A673 (cell line): Measurements from ENCODE around the gene BTBD2. TPM values are rescaled to one million over a fixed set of nuclear protein-coding genes. Genes with fewer than 3 reads are reported as not detected.

Source experiments
- BruUV-seq: library from RNA; stranded (reverse); fragments of 400-500 nt; replicated peaks from 2 replicates; lab custom pipeline; 2021; lab: Mats Ljungman, UMichigan
- CTCF ChIA-PET: fragments of 300-600 bp; sonication (Branson Sonifier 250); formaldehyde crosslinking; loops from one replicate; lab custom pipeline; 2022; ENCODE audit warnings: antibody characterized with exemption; lab: Charles Lee
- POLR2A ChIA-PET: fragments of 300-600 bp; sonication (Branson Sonifier 250); formaldehyde crosslinking; loops from one replicate; lab custom pipeline; 2022; ENCODE audit warnings: antibody characterized with exemption; ENCODE audit not compliant: low non-redundant PET; lab: Charles Lee
- DNase-seq: peaks from one replicate; pipeline ENCODE4 v3.0.0-alpha.2; 2015; ENCODE audit warnings: low spot score
- H3K27ac ChIP-seq: fragments of 200-600 bp; sonication (generic); 2 replicates; pipeline ENCODE4 v1.5.1; 2016; ENCODE audit warnings: mixed run types, low read depth, mild to moderate bottlenecking, mixed read lengths, antibody characterized with exemption, low read length; ENCODE audit not compliant: poor library complexity, severe bottlenecking
- H3K27me3 ChIP-seq: fragments of 200-600 bp; sonication (generic); replicated peaks from 2 replicates; pipeline ENCODE4 v1.6.1; 2017; ENCODE audit warnings: mixed run types, low read depth, mild to moderate bottlenecking, mixed read lengths, antibody characterized with exemption, low read length; ENCODE audit not compliant: insufficient read depth, poor library complexity
- H3K36me3 ChIP-seq: fragments of 200-600 bp; sonication (generic); 2 replicates; pipeline ENCODE4 v1.6.1; 2016; ENCODE audit warnings: mixed run types, mild to moderate bottlenecking, mixed read lengths, antibody characterized with exemption, low read length; ENCODE audit not compliant: insufficient read depth, poor library complexity, severe bottlenecking
- H3K4me1 ChIP-seq: fragments of 200-600 bp; sonication (generic); 2 replicates; pipeline ENCODE4 v1.6.1; 2017; ENCODE audit warnings: mixed run types, mild to moderate bottlenecking, mixed read lengths, antibody characterized with exemption, low read length; ENCODE audit not compliant: insufficient read depth, poor library complexity, severe bottlenecking
- H3K4me3 ChIP-seq: fragments of 200-600 bp; sonication (generic); 2 replicates; pipeline ENCODE4 v1.5.1; 2016; ENCODE audit warnings: low read depth, mixed run types, mild to moderate bottlenecking, mixed read lengths, low read length; ENCODE audit not compliant: poor library complexity, severe bottlenecking
- H3K9me3 ChIP-seq: fragments of 200-600 bp; sonication (generic); 2 replicates; pipeline ENCODE4 v1.6.1; 2016; ENCODE audit warnings: mixed run types, low read depth, mild to moderate bottlenecking, mixed read lengths, antibody characterized with exemption, low read length; ENCODE audit not compliant: poor library complexity, severe bottlenecking
- EZH2 ChIP-seq: fragments of 200-600 bp; sonication (generic); IDR thresholded peaks from 2 replicates; pipeline ENCODE4 v1.6.1; 2017; ENCODE audit warnings: borderline replicate concordance, low read depth, mild to moderate bottlenecking, mixed read lengths, antibody characterized with exemption, low read length; ENCODE audit not compliant: poor library complexity, severe bottlenecking
- intact Hi-C: fragments of 100-400 bp; cut with micrococcal nuclease; formaldehyde crosslinking; loops from one replicate; pipeline ENCODE4 v1.10.0; 2022; ENCODE audit not compliant: unreplicated experiment
- total RNA-seq: library from RNA; stranded (reverse); gene quantifications from 2 replicates; pipeline ENCODE4 v1.2.3, GENCODE V29; 2021
- TF ChIP-seq, protein P1 (sequence below): fragments of 300-800, 200-600 bp; sonication (generic); conservative IDR thresholded peaks from 2 replicates; pipeline ENCODE4 v1.5.1; 2017; ENCODE audit warnings: low read depth, mild to moderate bottlenecking, antibody characterized with exemption, low read length, moderate library complexity, mixed read lengths

BTBD2 gene
- total RNA-seq, 1 experiment from 2014 or later: 91.7 TPM

GRCh38 chr19:2021453-2022140 lies 6.1 kb upstream of the BTBD2 start:
- no peak for TF ChIP-seq EZH2
- TF ChIP-seq, protein P1, sequence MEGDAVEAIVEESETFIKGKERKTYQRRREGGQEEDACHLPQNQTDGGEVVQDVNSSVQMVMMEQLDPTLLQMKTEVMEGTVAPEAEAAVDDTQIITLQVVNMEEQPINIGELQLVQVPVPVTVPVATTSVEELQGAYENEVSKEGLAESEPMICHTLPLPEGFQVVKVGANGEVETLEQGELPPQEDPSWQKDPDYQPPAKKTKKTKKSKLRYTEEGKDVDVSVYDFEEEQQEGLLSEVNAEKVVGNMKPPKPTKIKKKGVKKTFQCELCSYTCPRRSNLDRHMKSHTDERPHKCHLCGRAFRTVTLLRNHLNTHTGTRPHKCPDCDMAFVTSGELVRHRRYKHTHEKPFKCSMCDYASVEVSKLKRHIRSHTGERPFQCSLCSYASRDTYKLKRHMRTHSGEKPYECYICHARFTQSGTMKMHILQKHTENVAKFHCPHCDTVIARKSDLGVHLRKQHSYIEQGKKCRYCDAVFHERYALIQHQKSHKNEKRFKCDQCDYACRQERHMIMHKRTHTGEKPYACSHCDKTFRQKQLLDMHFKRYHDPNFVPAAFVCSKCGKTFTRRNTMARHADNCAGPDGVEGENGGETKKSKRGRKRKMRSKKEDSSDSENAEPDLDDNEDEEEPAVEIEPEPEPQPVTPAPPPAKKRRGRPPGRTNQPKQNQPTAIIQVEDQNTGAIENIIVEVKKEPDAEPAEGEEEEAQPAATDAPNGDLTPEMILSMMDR: no peak
- ChIA-PET CTCF (interaction anchor here (0.6 kb wide), 1 partner anchor 417 kb away, joined by 3 read pairs; no protein-coding TSS in a partner anchor), POLR2A (no interaction called here)
- Histone ChIP-seq H3K27me3 (no peaks in the 10 kb centered on the region), H3K27ac (no peak overlapping the region), H3K4me1 (no peaks in the 10 kb centered on the region), H3K36me3 (no peaks in the 10 kb centered on the region), H3K4me3 (no peak overlapping the region), H3K9me3 (no peaks in the 10 kb centered on the region)
- BruUV-seq: no TSS peak
- intact Hi-C loops: no loop called here
- no peak for DNase-seq

- H3K4me3 ChIP-seq: no peak overlapping the region
- intact Hi-C loops: loop anchor here (1.0 kb wide), 1 partner anchor 51 kb away; no protein-coding TSS in a partner anchor
- no peaks in the 10 kb centered on the region for H3K36me3 ChIP-seq
- ChIA-PET POLR2A (interaction anchor here (0.6 kb wide), 1 partner anchor 23 kb away, joined by 3 read pairs; no protein-coding TSS in a partner anchor), CTCF (interaction anchor here (0.6 to 0.7 kb wide), 3 partner anchors 30 to 810 kb away, joined by 3 to 7 read pairs (median 5); no protein-coding TSS in a partner anchor)
- no peak overlapping the region for H3K27ac ChIP-seq
- TF ChIP-seq EZH2: no peak
- TF ChIP-seq, protein P1: no peak
- no TSS peak for BruUV-seq
- no peaks in the 10 kb centered on the region for H3K27me3 ChIP-seq
- no peaks in the 10 kb centered on the region for H3K9me3 ChIP-seq
- no peak for DNase-seq
- H3K4me1 ChIP-seq: no peaks in the 10 kb centered on the region
Observed at GRCh38 chr19:2018752-2019151, 3.2 kb upstream of the BTBD2 start.

GRCh38 chr19:2016041-2016807 lies 710 bp upstream of the BTBD2 start:
- intact Hi-C loops: no loop called here
- H3K27me3 ChIP-seq: no peaks in the 10 kb centered on the region
- H3K9me3 ChIP-seq: no peaks in the 10 kb centered on the region
- H3K4me3 ChIP-seq: peak overlapping the region; percentile 36
- no TSS peak for BruUV-seq
- TF ChIP-seq EZH2: no peak
- TF ChIP-seq, protein P1: no peak
- no peaks in the 10 kb centered on the region for H3K4me1 ChIP-seq
- peaks cover 6% of the 10 kb centered on the region for H3K36me3 ChIP-seq
- POLR2A ChIA-PET: interaction anchor here (0.5 to 0.8 kb wide), 4 partner anchors 36 to 364 kb away, joined by 3 to 19 read pairs (median 3); no protein-coding TSS in a partner anchor
- H3K27ac ChIP-seq: peak overlapping the region; percentile 40
- CTCF ChIA-PET: interaction anchor here (0.5 kb wide), 1 partner anchor 88 kb away, joined by 3 read pairs; no protein-coding TSS in a partner anchor
- DNase-seq: peak; percentile 85
